Measurements from ENCODE around the gene ARMC6. TPM values are rescaled to one million over a fixed set of nuclear protein-coding genes. Genes with fewer than 3 reads are reported as not detected.
"Not testable (repeated sequence)": the region's sequence is repeated elsewhere in the genome, so short reads cannot be mapped to it uniquely, and the experiment has no call there.

Gene ARMC6
- total RNA-seq, 4 donors from 2014 or later = 33.1 to 60.0 (median 46.1) TPM

GRCh38 chr19:19103167-19103566 is 69.8 kb downstream of the ARMC6 start:
- H3K36me3 ChIP-seq = no peaks in the 10 kb centered on the region
- H3K4me3 ChIP-seq (replicated peaks in 1 of 3) = no peak overlapping the region
- no peaks in the 10 kb centered on the region for H3K27me3 ChIP-seq
- intact Hi-C loops (cut with DNase I) = no loop called here
- peak in 1 of 2 donors; percentile 45 for DNase-seq
- 89 to 90% methylated on average over 11 of the region's 11 CpGs for WGBS, 2 donors
- H3K27ac ChIP-seq = peak overlapping the region; percentile 97 to 99 (median 97)
- TF ChIP-seq POLR2A (IDR thresholded peaks at IDR 0.05) = no peak
- no peak for TF ChIP-seq CTCF (IDR thresholded peaks at IDR 0.05)
- H3K4me1 ChIP-seq = peaks cover 59 to 78% of the 10 kb centered on the region in 2 donors
- H3K9me3 ChIP-seq = no peaks in the 10 kb centered on the region

DNA sequence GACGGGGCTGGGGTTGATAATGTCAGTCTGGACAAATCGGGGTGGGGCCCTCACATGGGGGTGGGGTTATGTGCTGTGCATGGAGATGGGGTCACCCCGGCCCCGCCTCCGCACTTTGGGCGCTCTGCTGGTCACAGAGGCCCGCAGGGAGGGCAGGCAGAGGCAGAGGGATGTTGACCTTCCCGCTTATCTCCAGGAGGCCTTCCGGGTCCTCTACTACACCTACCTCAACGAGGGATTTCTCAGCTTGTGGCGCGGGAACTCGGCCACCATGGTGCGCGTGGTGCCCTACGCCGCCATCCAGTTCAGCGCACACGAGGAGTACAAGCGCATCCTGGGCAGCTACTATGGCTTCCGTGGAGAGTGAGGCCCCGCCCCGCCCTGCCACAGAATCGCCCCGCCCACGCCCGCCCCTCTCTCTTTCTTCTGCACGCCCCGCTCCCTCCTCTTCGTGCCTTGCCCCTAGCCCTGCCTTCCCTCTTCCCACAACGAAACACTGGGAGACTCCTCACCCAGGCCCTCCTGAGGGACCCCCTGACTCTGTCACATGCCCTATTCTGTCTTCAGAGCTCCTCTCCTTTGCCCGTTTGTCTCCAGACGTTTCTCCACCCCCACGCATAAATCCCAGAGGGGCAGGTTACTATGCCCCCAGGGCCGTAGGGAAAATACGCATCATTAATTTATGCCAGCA is 72.1 kb downstream of the ARMC6 start:
- no peaks in the 10 kb centered on the region for H3K36me3 ChIP-seq
- peak overlapping the region in 1 of 3 donors; percentile 26 for H3K4me3 ChIP-seq (replicated peaks in 1 of 3)
- DNase-seq = peak; percentile 86 to 89
- TF ChIP-seq POLR2A (IDR thresholded peaks at IDR 0.05) (peak in 1 of 2 donors; percentile 86), CTCF (IDR thresholded peaks at IDR 0.05) (no peak)
- no peaks in the 10 kb centered on the region for H3K27me3 ChIP-seq
- peak overlapping the region; percentile 97 to 99 (median 97) for H3K27ac ChIP-seq
- H3K9me3 ChIP-seq = no peaks in the 10 kb centered on the region
- WGBS, 2 donors = 15 to 19% methylated on average over 9 to 28 of the region's 36 CpGs
- intact Hi-C loops (cut with DNase I) = loop anchor here (5.0 kb wide), 1 partner anchor 48 kb away; no protein-coding TSS in a partner anchor
- H3K4me1 ChIP-seq = peaks cover 36 to 56% of the 10 kb centered on the region in 2 donors

- Histone ChIP-seq H3K36me3 (no peaks in the 10 kb centered on the region), H3K4me1 (peaks cover 32 to 50% of the 10 kb centered on the region in 2 donors), H3K27ac (peak overlapping the region; percentile 97 to 99 (median 97)), H3K9me3 (no peaks in the 10 kb centered on the region), H3K27me3 (no peaks in the 10 kb centered on the region), H3K4me3 (replicated peaks in 1 of 3) (peak overlapping the region in 1 of 3 donors; percentile 26)
- TF ChIP-seq CTCF (IDR thresholded peaks at IDR 0.05) = no peak
- TF ChIP-seq POLR2A (IDR thresholded peaks at IDR 0.05) = peak in 1 of 2 donors; percentile 43
- DNase-seq = peak; percentile 91 to 93
- WGBS, 2 donors = 9 to 44% methylated on average over 20 to 23 of the region's 25 CpGs
- intact Hi-C loops (cut with DNase I) = loop anchor here (5.0 kb wide), 1 partner anchor 49 kb away; no protein-coding TSS in a partner anchor
These were observed 72.7 kb downstream of the ARMC6 start for GRCh38 chr19:19106056-19106551.

DNA sequence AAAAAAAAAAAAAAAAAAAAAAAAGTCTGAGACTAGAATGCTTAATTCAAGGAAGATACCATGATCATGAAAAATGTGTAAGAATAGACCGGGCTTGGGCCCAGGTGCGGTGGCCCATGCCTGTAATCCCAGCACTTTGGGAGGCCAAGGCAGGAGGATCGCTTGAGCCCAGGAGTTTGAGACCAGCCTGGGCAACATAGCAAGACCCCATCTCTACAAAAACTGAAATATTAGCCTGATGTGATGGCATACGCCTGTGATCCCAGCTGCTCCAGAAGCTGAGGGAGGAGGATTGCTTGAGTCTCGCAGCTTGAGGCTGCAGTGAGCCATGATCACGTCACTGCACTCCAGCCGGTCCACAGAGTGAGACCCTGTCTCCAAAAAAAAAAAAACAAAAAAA is 73.5 kb downstream of the ARMC6 start:
- peaks cover 40 to 56% of the 10 kb centered on the region in 2 donors for H3K4me1 ChIP-seq
- intact Hi-C loops (cut with DNase I) = loop anchor here (5.0 kb wide), 1 partner anchor 50 kb away; no protein-coding TSS in a partner anchor
- DNase-seq; H3K4me3 ChIP-seq (replicated peaks in 1 of 3); H3K9me3 ChIP-seq; H3K27me3 ChIP-seq; H3K36me3 ChIP-seq: not testable (repeated sequence)
- 97 to 99% methylated on average over 7 of the region's 7 CpGs for WGBS, 2 donors
- H3K27ac ChIP-seq = peak overlapping the region in 1 of 3 donors; percentile 97

DNA sequence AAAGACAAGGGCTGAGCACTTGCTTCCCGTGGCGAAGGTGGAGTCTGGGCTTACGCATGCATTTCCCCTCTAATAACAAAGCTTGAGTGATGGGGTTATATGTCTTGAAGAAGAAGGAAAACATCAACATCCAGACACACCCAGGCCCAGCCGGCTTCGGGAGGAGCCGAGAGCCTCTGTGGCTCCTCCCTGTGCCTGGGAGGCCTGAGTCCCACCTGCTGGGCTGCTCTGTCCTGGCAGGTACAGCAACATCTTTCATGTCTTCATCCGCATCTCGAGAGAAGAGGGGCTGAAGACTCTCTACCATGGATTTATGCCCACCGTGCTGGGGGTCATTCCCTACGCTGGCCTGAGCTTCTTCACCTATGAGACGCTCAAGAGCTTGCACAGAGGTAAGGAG is 74.3 kb downstream of the ARMC6 start:
- Histone ChIP-seq H3K27me3 (no peaks in the 10 kb centered on the region), H3K9me3 (no peaks in the 10 kb centered on the region), H3K36me3 (no peaks in the 10 kb centered on the region), H3K4me1 (peaks cover 47 to 63% of the 10 kb centered on the region in 2 donors), H3K4me3 (replicated peaks in 1 of 3) (no peak overlapping the region), H3K27ac (peak overlapping the region in 1 of 3 donors; percentile 97)
- no peak for DNase-seq
- TF ChIP-seq CTCF (IDR thresholded peaks at IDR 0.05) (no peak), POLR2A (IDR thresholded peaks at IDR 0.05) (no peak)
- intact Hi-C loops (cut with DNase I) = loop anchor here (5.0 kb wide), 1 partner anchor 50 kb away; no protein-coding TSS in a partner anchor
- WGBS, 2 donors = 80 to 82% methylated on average over 11 of the region's 11 CpGs

Other genes with a start within 250 kb of the ARMC6 start
- gene COMP, start 242.3 kb upstream of the ARMC6 start, total RNA-seq = 10 to 100 TPM in 1 of 4 donors, 1 to 10 TPM in 1, under 1 TPM in 2; 0.33 to 33.3 (median 1.9) TPM
- gene UPF1, start 201.6 kb upstream of the ARMC6 start, total RNA-seq = 100 to 1,000 TPM in 1 of 4 donors, 10 to 100 TPM in 3; 56.7 to 122 (median 79.6) TPM
- gene CERS1, start 137.4 kb upstream of the ARMC6 start, total RNA-seq = 1 to 10 TPM in 1 of 4 donors, under 1 TPM in 3; 0.24 to 1.3 (median 0.59) TPM
- 100 to 1,000 TPM; 192 to 405 (median 329) TPM for gene COPE, start 114.2 kb upstream of the ARMC6 start, total RNA-seq
- 10 to 100 TPM; 33.5 to 63.7 (median 46.0) TPM for gene DDX49, start 113.9 kb upstream of the ARMC6 start, total RNA-seq
- gene HOMER3, start 92.4 kb upstream of the ARMC6 start, total RNA-seq = 100 to 1,000 TPM in 1 of 4 donors, 10 to 100 TPM in 3; 55.6 to 169 (median 63.4) TPM
- 10 to 100 TPM; 70.3 to 93.5 (median 82.2) TPM for gene SUGP2, start 86 bp upstream of the ARMC6 start, total RNA-seq
- gene SLC25A42, start 30.4 kb downstream of the ARMC6 start, total RNA-seq = 10 to 100 TPM; 28.0 to 43.9 (median 33.9) TPM
- 10 to 100 TPM; 29.6 to 37.8 (median 33.1) TPM for gene TMEM161A, start 104.9 kb downstream of the ARMC6 start, total RNA-seq
- gene MEF2B, start 136.7 kb downstream of the ARMC6 start, total RNA-seq = 1 to 10 TPM in 1 of 4 donors, under 1 TPM in 1, not detected in 2; 0.67 to 1.5 TPM
- gene BORCS8, start 158.5 kb downstream of the ARMC6 start, total RNA-seq = 10 to 100 TPM; 15.4 to 38.7 (median 18.2) TPM
- gene RFXANK, start 158.7 kb downstream of the ARMC6 start, total RNA-seq = 10 to 100 TPM; 32.5 to 87.8 (median 57.0) TPM
- 10 to 100 TPM in 1 of 4 donors, 1 to 10 TPM in 3; 6.6 to 16.8 (median 7.6) TPM for gene NR2C2AP, start 169.8 kb downstream of the ARMC6 start, total RNA-seq
- gene NCAN, start 178.4 kb downstream of the ARMC6 start, total RNA-seq = under 1 TPM in 1 of 4 donors, not detected in 3; 0.44 TPM
- not detected for gene TM6SF2, start 239.7 kb downstream of the ARMC6 start, total RNA-seq